HepG2 (cell line): ENCODE results near the gene KCNJ14. TPM values are rescaled to one million over a fixed set of nuclear protein-coding genes. Genes with fewer than 3 reads are reported as not detected.

ENCODE experiments used
- ATF7-NPFF ChIP-seq: sonication (generic); formaldehyde crosslinking; IDR thresholded peaks from 2 replicates; pipeline ENCODE4 v1.8.1; 2023; ENCODE audit warnings: mild to moderate bottlenecking, low read depth, missing genetic modification reagents, moderate library complexity
- CHD2 ChIP-seq: IDR thresholded peaks from 2 replicates; pipeline ENCODE4 v1.6.1; 2011; ENCODE audit warnings: low read depth, low read length, improper control_type of control experiment
- SP4 ChIP-seq: sonication (generic); formaldehyde crosslinking; IDR thresholded peaks from 2 replicates; pipeline ENCODE4 v1.8.1; 2023; ENCODE audit warnings: mild to moderate bottlenecking, missing genetic modification reagents
- TRIM24 ChIP-seq: sonication (generic); formaldehyde crosslinking; IDR thresholded peaks from 2 replicates; pipeline ENCODE4 v1.8.0; 2022; ENCODE audit warnings: mild to moderate bottlenecking, missing genetic modification reagents
- ZBTB38 ChIP-seq: sonication (generic); formaldehyde crosslinking; IDR thresholded peaks from 2 replicates; pipeline ENCODE4 v1.5.1; 2020; ENCODE audit warnings: mild to moderate bottlenecking, missing genetic modification reagents
- ZNF33A ChIP-seq: sonication (generic); formaldehyde crosslinking; IDR thresholded peaks from 2 replicates; pipeline ENCODE4 v1.5.1; 2020; ENCODE audit warnings: missing genetic modification reagents, mild to moderate bottlenecking, moderate library complexity, borderline replicate concordance
- ZNF451 ChIP-seq: sonication (generic); formaldehyde crosslinking; IDR thresholded peaks from 2 replicates; pipeline ENCODE4 v1.5.0; 2020; ENCODE audit warnings: mild to moderate bottlenecking, missing genetic modification reagents
- ZNF619 ChIP-seq: sonication (generic); formaldehyde crosslinking; IDR thresholded peaks from 2 replicates; pipeline ENCODE4 v1.4.0; 2020; ENCODE audit warnings: mild to moderate bottlenecking, missing genetic modification reagents
- ZNF724P ChIP-seq: sonication (generic); formaldehyde crosslinking; IDR thresholded peaks from 2 replicates; pipeline ENCODE4 v1.8.0; 2022; ENCODE audit warnings: missing genetic modification reagents, borderline replicate concordance
- polyA plus RNA-seq, 8 experiments: library from polyadenylated mRNA; depleted of rRNA in 3 of 8; stranded (reverse) in 7 of 8; unstranded in 1 of 8; fragments of >200 nt; fragmentation: Illumina TruSeq in 4 of 8; extraction: Trizol in 4 of 8; gene quantifications; 2 replicates each; pipeline versions ENCODE4 v1.2.1 to v1.2.3, GENCODE V29; 2011 to 2016; ENCODE audit warnings: low read depth in 4 of 8, missing spikeins in 1 of 8, mixed read lengths in 1 of 8; ENCODE audit not compliant: insufficient read depth in 1 of 8
- total RNA-seq, 5 experiments: library from RNA; depleted of rRNA; stranded (reverse); fragments of >200 nt; fragmentation: Illumina TruSeq; extraction: Trizol; gene quantifications; 2 replicates each; pipeline ENCODE4 v1.2.3, GENCODE V29; 2016; ENCODE audit warnings: low read depth in 1 of 5
- TF ChIP-seq, protein P1 (sequence below): sonication (generic); formaldehyde crosslinking; conservative IDR thresholded peaks from 2 replicates; pipeline ENCODE4 v1.8.0; 2022; ENCODE audit warnings: mild to moderate bottlenecking, moderate library complexity, missing genetic modification reagents
- TF ChIP-seq, protein P2 (sequence below): IDR thresholded peaks from 2 replicates; pipeline ENCODE4 v1.6.1; 2016; ENCODE audit warnings: missing compliant biosample characterization, missing genetic modification reagents, borderline replicate concordance
- TF ChIP-seq, protein P3 (sequence below): sonication (generic); formaldehyde crosslinking; IDR thresholded peaks from 2 replicates; pipeline ENCODE4 v1.4.0; 2020; ENCODE audit warnings: missing genetic modification reagents
- TF ChIP-seq, protein P4 (sequence below): sonication (generic); formaldehyde crosslinking; IDR thresholded peaks from 2 replicates; pipeline ENCODE4 v1.5.0; 2020; ENCODE audit warnings: mild to moderate bottlenecking, missing genetic modification reagents
- TF ChIP-seq, protein P5 (sequence below): sonication (generic); formaldehyde crosslinking; IDR thresholded peaks from 2 replicates; pipeline ENCODE4 v1.4.0; 2020; ENCODE audit warnings: missing genetic modification reagents, borderline replicate concordance

The KCNJ14 gene
- total and polyA plus RNA-seq, 2 of the 13 experiments (the other 11 are each of a cell fraction or from before 2014, with no cell fraction given), result 0.20 to 0.51 TPM

DNA sequence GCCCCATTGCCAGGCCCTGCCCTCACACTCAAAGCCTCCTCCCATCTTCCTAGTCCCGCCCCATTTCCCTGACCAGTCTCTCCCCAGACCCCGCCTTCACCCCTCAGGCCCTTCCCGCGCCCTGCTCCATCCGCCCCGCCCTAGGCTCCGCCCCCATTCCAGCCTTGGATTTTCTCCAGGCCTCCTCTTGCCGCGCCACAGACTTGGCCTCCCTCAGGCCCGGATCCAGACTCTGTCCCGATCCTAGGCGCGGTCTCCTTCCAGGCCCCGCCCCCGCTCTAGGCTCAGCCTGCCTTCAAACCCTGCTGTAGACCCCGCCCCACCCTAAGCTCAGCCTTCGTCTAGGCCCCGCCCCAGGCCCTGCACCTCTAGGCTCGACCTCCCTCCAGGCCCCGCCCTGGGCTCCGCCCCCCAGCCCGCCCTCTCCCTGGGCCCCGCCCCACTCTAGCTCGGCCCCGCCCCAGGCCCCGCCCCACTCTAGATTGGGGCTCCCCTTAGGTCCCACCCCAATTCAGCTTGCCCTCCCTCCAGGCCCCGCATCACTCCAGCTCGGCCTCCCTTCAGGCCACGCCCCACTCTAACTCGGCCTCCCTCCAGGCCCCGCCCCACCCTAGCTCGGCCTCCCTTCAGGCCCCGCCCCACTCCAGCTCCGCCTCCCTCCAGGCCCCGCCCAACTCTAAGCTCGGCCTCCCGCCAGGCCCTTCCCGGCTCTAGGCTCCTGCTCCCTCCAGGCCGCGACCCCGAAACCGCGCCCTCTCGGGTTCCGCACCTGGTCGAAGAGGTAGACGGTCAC lies 37.7 kb downstream of the KCNJ14 start (continued):
- TF ChIP-seq, protein P1, sequence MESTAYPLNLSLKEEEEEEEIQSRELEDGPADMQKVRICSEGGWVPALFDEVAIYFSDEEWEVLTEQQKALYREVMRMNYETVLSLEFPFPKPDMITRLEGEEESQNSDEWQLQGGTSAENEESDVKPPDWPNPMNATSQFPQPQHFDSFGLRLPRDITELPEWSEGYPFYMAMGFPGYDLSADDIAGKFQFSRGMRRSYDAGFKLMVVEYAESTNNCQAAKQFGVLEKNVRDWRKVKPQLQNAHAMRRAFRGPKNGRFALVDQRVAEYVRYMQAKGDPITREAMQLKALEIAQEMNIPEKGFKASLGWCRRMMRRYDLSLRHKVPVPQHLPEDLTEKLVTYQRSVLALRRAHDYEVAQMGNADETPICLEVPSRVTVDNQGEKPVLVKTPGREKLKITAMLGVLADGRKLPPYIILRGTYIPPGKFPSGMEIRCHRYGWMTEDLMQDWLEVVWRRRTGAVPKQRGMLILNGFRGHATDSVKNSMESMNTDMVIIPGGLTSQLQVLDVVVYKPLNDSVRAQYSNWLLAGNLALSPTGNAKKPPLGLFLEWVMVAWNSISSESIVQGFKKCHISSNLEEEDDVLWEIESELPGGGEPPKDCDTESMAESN (CRISPR knock-in tag), result peak; percentile 47; the same call in 1 of the 2 replicates
- TF ChIP-seq, protein P2, sequence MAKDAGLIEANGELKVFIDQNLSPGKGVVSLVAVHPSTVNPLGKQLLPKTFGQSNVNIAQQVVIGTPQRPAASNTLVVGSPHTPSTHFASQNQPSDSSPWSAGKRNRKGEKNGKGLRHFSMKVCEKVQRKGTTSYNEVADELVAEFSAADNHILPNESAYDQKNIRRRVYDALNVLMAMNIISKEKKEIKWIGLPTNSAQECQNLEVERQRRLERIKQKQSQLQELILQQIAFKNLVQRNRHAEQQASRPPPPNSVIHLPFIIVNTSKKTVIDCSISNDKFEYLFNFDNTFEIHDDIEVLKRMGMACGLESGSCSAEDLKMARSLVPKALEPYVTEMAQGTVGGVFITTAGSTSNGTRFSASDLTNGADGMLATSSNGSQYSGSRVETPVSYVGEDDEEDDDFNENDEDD, result 0 out of 2 replicates have a peak, but pooled peaks have one; percentile 16
- TF ChIP-seq TRIM24 (CRISPR knock-in tag), result no peak
- 0 out of 2 replicates have a peak, but pooled peaks have one; percentile 24 for TF ChIP-seq ZNF724P
- TF ChIP-seq, protein P3, sequence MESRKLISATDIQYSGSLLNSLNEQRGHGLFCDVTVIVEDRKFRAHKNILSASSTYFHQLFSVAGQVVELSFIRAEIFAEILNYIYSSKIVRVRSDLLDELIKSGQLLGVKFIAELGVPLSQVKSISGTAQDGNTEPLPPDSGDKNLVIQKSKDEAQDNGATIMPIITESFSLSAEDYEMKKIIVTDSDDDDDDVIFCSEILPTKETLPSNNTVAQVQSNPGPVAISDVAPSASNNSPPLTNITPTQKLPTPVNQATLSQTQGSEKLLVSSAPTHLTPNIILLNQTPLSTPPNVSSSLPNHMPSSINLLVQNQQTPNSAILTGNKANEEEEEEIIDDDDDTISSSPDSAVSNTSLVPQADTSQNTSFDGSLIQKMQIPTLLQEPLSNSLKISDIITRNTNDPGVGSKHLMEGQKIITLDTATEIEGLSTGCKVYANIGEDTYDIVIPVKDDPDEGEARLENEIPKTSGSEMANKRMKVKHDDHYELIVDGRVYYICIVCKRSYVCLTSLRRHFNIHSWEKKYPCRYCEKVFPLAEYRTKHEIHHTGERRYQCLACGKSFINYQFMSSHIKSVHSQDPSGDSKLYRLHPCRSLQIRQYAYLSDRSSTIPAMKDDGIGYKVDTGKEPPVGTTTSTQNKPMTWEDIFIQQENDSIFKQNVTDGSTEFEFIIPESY (CRISPR knock-in tag), result peak; percentile 92
- 0 out of 2 replicates have a peak, but pooled peaks have one; percentile 25 for TF ChIP-seq ZBTB38 (CRISPR knock-in tag)
- no peak for TF ChIP-seq ZNF451
- TF ChIP-seq, protein P4, sequence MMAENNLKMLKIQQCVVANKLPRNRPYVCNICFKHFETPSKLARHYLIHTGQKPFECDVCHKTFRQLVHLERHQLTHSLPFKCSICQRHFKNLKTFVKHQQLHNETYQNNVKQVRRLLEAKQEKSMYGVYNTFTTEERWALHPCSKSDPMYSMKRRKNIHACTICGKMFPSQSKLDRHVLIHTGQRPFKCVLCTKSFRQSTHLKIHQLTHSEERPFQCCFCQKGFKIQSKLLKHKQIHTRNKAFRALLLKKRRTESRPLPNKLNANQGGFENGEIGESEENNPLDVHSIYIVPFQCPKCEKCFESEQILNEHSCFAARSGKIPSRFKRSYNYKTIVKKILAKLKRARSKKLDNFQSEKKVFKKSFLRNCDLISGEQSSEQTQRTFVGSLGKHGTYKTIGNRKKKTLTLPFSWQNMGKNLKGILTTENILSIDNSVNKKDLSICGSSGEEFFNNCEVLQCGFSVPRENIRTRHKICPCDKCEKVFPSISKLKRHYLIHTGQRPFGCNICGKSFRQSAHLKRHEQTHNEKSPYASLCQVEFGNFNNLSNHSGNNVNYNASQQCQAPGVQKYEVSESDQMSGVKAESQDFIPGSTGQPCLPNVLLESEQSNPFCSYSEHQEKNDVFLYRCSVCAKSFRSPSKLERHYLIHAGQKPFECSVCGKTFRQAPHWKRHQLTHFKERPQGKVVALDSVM, result peak; percentile 83
- TF ChIP-seq, protein P5, sequence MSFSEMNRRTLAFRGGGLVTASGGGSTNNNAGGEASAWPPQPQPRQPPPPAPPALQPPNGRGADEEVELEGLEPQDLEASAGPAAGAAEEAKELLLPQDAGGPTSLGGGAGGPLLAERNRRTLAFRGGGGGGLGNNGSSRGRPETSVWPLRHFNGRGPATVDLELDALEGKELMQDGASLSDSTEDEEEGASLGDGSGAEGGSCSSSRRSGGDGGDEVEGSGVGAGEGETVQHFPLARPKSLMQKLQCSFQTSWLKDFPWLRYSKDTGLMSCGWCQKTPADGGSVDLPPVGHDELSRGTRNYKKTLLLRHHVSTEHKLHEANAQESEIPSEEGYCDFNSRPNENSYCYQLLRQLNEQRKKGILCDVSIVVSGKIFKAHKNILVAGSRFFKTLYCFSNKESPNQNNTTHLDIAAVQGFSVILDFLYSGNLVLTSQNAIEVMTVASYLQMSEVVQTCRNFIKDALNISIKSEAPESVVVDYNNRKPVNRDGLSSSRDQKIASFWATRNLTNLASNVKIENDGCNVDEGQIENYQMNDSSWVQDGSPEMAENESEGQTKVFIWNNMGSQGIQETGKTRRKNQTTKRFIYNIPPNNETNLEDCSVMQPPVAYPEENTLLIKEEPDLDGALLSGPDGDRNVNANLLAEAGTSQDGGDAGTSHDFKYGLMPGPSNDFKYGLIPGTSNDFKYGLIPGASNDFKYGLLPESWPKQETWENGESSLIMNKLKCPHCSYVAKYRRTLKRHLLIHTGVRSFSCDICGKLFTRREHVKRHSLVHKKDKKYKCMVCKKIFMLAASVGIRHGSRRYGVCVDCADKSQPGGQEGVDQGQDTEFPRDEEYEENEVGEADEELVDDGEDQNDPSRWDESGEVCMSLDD (CRISPR knock-in tag), result no peak
- no peak for TF ChIP-seq ZNF619
- 0 out of 2 replicates have a peak, but pooled peaks have one; percentile 6 for TF ChIP-seq CHD2
- TF ChIP-seq ATF7-NPFF (CRISPR knock-in tag), result 0 out of 2 replicates have a peak, but pooled peaks have one; percentile 29
- TF ChIP-seq ZNF33A (CRISPR knock-in tag), result no peak
- peak; percentile 37; the same call in 1 of the 2 replicates for TF ChIP-seq SP4
